WERI-Rb-1 (cell line): ENCODE measurements around the gene EOMES.
"Not testable (repeated sequence)": the region's sequence is repeated elsewhere in the genome, so short reads cannot be mapped to it uniquely, and the experiment has no call there.

Experiments
- DNase-seq: peaks from one replicate; pipeline ENCODE4 v3.0.0-alpha.2; 2020
- H3K27ac ChIP-seq: fragments of 250-450 bp; sonication (Bioruptor Pico); 2 replicates; pipeline ENCODE4 v1.5.1; 2020; ENCODE audit warnings: mild to moderate bottlenecking, moderate library complexity
- H3K27me3 ChIP-seq: fragments of 250-450 bp; sonication (Bioruptor Pico); 2 replicates; pipeline ENCODE4 v1.5.1; 2021; ENCODE audit warnings: mild to moderate bottlenecking, low read depth, moderate library complexity; ENCODE audit not compliant: insufficient read depth, severe bottlenecking
- H3K36me3 ChIP-seq: fragments of 250-450 bp; sonication (Bioruptor Pico); 2 replicates; pipeline ENCODE4 v1.5.1; 2020; ENCODE audit warnings: mild to moderate bottlenecking, moderate library complexity
- H3K4me3 ChIP-seq: 2 replicates; pipeline ENCODE4 v1.5.1; 2011; ENCODE audit warnings: low read depth, mild to moderate bottlenecking, control low read depth, low read length
- H3K9me3 ChIP-seq: fragments of 250-450 bp; sonication (Bioruptor Pico); 2 replicates; pipeline ENCODE4 v1.5.1; 2021; ENCODE audit warnings: mild to moderate bottlenecking, moderate library complexity; ENCODE audit not compliant: severe bottlenecking
- TF ChIP-seq, protein P1 (sequence below): IDR thresholded peaks from 2 replicates; pipeline ENCODE4 v1.5.1; 2011; ENCODE audit warnings: low read depth, mild to moderate bottlenecking, control low read depth, inconsistent platforms, low read length

EOMES gene

GRCh38 chr3:27721717-27722564, at the start of gene EOMES:
Gene EOMES, minus strand, starts transcription at chr3:27722323. Its CDS starts 29 bp downstream, at chr3:27722294.
- TF ChIP-seq, protein P1, sequence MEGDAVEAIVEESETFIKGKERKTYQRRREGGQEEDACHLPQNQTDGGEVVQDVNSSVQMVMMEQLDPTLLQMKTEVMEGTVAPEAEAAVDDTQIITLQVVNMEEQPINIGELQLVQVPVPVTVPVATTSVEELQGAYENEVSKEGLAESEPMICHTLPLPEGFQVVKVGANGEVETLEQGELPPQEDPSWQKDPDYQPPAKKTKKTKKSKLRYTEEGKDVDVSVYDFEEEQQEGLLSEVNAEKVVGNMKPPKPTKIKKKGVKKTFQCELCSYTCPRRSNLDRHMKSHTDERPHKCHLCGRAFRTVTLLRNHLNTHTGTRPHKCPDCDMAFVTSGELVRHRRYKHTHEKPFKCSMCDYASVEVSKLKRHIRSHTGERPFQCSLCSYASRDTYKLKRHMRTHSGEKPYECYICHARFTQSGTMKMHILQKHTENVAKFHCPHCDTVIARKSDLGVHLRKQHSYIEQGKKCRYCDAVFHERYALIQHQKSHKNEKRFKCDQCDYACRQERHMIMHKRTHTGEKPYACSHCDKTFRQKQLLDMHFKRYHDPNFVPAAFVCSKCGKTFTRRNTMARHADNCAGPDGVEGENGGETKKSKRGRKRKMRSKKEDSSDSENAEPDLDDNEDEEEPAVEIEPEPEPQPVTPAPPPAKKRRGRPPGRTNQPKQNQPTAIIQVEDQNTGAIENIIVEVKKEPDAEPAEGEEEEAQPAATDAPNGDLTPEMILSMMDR = peak; percentile 66
- DNase-seq = peak; percentile 81
- Histone ChIP-seq H3K27ac (no peak within 1 kb of the TSS), H3K36me3 (no peaks in the 10 kb centered on the region), H3K9me3 (no peaks in the 10 kb centered on the region), H3K27me3 (peaks cover 86% of the 10 kb centered on the region), H3K4me3 (peak within 1 kb of the TSS; percentile 48)

GRCh38 chr3:27770384-27770783, 48.3 kb upstream of the EOMES start:
- H3K4me3 ChIP-seq, H3K36me3 ChIP-seq, H3K9me3 ChIP-seq, DNase-seq, H3K27me3 ChIP-seq, H3K27ac ChIP-seq: not testable (repeated sequence)

DNA sequence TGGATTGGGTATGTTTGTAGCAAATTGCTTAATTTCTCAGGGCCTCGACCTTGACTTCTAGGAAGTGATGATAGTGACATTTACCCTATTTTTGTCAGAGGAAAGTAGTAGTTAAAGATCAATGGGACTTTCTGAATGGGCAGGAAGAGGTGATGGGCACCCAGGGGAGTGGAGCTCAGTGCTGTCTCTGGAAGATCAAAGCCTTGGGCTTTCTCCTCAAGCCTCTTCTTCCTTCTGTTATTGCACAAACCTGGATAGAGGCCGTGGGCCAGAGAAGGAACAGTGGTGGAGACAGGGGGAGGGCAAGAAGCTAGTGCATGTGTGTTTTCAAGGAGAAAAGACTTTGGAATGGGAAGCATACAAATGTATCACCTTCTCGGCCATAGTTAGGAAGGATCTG, 44.9 kb upstream of the EOMES start:
- no peaks in the 10 kb centered on the region for H3K36me3 ChIP-seq
- H3K4me3 ChIP-seq = no peak overlapping the region
- no peaks in the 10 kb centered on the region for H3K27me3 ChIP-seq
- no peaks in the 10 kb centered on the region for H3K9me3 ChIP-seq
- H3K27ac ChIP-seq = no peak overlapping the region
- no peak for DNase-seq
- TF ChIP-seq, protein P1 = no peak

- DNase-seq = no peak
- Histone ChIP-seq H3K9me3 (no peaks in the 10 kb centered on the region), H3K4me3 (no peak overlapping the region), H3K27ac (no peak overlapping the region), H3K27me3 (peaks cover 2% of the 10 kb centered on the region), H3K36me3 (no peaks in the 10 kb centered on the region)
- TF ChIP-seq, protein P1 = no peak
Measured at GRCh38 chr3:27758083-27758482, 36.0 kb upstream of the EOMES start.

DNA sequence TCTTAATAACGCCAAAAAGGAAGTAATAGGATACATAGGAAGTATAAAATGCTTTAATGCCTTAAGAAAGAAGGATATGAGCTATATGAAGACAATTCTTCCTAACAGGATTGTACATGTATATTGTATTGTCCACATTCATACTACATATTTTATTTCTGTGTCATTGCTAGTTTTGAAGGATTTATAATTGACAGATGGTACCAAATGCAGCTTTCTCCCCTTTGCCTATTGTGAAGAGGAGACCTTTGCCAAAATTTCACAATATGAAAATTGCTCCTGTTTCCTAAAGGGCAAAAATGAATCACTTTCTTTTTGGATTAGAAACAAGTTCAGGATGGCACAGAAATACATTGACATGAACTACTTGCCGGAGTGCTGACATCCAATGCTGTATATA, 34.8 kb upstream of the EOMES start:
- no peaks in the 10 kb centered on the region for H3K36me3 ChIP-seq
- no peak for DNase-seq

DNA sequence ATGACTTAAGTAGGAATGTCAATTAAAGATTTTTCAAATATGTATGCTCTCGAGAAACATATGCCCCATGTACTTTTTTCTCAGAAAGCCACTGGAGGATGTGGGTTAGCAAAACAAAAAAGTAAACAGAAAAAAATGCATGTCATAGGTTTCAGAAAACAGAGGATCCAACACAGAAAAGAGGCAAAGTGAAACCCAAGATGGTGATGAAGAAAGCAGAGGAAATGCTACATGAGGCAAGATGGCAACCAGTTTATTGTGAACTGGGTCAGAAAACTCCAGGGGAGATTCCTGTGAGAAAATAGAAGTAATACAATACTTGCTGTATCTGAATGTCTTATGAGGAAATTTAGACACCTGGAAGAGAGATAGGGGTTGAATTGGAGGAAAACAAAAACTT, 30.8 kb upstream of the EOMES start:
- peaks cover 6% of the 10 kb centered on the region for H3K27me3 ChIP-seq
- no peaks in the 10 kb centered on the region for H3K36me3 ChIP-seq
- TF ChIP-seq, protein P1 = no peak
- H3K9me3 ChIP-seq = no peaks in the 10 kb centered on the region
- no peak for DNase-seq
- no peak overlapping the region for H3K27ac ChIP-seq
- no peak overlapping the region for H3K4me3 ChIP-seq

More for the DNA sequence above, 34.8 kb upstream of the EOMES start:
- Histone ChIP-seq H3K4me3 (no peak overlapping the region), H3K27me3 (peaks cover 3% of the 10 kb centered on the region), H3K27ac (no peak overlapping the region), H3K9me3 (no peaks in the 10 kb centered on the region)
- TF ChIP-seq, protein P1 = no peak
